ENCODE measurements around the gene ATP8A2.

ATP8A2 gene

GRCh38 chr13:25873242-25873612 lies 501.5 kb downstream of the ATP8A2 start:
- DNase-seq (ENCODE audit: extremely low read depth in 1 of 2, low read depth in 1 of 2): no peak

DNA sequence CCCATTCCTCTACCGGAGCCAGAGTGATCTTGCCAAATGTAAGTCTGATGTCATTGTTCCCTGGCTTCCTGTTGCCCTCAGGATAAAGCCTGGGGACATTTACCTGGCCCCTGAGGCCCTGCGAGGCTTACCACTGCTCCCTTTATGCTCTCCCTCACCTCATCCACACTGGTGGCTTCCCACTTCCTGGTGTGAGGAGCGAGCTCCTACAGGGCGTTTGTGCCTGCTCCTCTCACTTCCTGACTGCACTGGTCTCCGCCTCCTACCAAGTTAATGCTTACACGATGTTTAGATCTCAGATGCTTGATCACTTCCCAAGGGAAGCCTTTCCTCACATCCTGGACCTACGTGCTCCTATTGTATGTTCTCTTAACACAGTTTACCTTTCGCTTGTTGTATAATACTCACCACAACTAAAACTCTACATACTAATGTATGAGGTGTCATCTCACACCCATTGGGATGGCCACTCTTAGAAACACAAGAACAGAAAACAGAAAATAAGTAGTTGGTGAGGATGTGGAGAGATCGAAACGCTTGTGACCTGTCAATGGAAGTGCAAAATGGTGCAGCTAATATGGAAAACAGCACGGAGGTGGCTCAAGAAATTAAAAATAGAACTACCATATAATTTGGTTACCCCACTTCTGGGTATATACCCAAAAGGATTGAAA lies 502.4 kb downstream of the ATP8A2 start:
- DNase-seq (ENCODE audit: extremely low read depth in 1 of 2, low read depth in 1 of 2): no peak

GRCh38 chr13:25874907-25875306 lies 503.1 kb downstream of the ATP8A2 start:
- DNase-seq (ENCODE audit: extremely low read depth in 1 of 2, low read depth in 1 of 2): peak in 1 of 2 donors; percentile 29

DNA sequence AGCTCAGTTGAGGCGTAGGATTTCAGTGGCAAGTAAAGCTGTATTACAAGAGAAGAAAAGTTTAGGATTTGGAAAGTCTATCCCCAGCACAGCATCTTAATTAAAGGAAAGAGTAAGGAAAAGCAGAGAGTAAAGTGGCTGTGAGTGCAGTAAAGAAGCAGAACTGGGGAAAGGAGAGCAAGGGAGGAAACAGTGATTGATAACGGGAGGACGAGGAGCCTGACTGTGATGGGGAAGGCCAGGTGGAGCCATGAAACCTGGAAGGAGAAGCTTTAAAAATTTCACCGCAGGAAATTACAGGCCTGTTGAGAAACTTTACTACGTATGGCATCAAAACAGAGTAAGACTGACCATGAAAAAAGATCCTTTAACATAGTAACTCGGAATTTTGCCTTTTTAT lies 504.5 kb downstream of the ATP8A2 start:
- no peak for DNase-seq (ENCODE audit: extremely low read depth in 1 of 2, low read depth in 1 of 2)

GRCh38 chr13:25879466-25879865 lies 507.7 kb downstream of the ATP8A2 start:
- no peak for DNase-seq (ENCODE audit: extremely low read depth in 1 of 2, low read depth in 1 of 2)

GRCh38 chr13:25881136-25881926 lies 509.6 kb downstream of the ATP8A2 start:
- DNase-seq (ENCODE audit: extremely low read depth in 1 of 2, low read depth in 1 of 2): no peak

- DNase-seq (ENCODE audit: extremely low read depth in 1 of 2, low read depth in 1 of 2): no peak
Observed at GRCh38 chr13:25881971-25882451, 510.2 kb downstream of the ATP8A2 start.

GRCh38 chr13:25882466-25883357 lies 510.9 kb downstream of the ATP8A2 start:
- DNase-seq (ENCODE audit: extremely low read depth in 1 of 2, low read depth in 1 of 2): no peak

DNA sequence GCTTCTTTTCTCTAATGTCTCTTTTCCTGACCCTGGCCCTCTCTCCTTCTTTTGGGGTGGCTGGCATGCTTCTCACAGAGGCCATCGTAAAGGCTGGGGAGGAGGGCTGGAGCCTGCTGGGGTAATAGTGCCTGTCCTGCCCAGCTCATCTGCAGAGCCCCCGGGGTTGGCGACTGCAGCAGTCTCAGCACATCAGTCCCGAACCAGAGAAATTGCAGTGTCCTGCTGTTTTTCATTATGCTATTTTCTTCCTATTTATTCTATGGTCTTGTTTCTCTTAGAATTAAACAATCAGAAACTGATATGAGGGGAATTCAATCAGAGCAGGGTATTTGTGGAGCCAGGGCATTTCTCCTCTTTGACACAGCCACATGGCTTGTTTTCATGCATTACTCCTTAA lies 513.6 kb downstream of the ATP8A2 start:
- DNase-seq (ENCODE audit: extremely low read depth in 1 of 2, low read depth in 1 of 2): no peak

DNA sequence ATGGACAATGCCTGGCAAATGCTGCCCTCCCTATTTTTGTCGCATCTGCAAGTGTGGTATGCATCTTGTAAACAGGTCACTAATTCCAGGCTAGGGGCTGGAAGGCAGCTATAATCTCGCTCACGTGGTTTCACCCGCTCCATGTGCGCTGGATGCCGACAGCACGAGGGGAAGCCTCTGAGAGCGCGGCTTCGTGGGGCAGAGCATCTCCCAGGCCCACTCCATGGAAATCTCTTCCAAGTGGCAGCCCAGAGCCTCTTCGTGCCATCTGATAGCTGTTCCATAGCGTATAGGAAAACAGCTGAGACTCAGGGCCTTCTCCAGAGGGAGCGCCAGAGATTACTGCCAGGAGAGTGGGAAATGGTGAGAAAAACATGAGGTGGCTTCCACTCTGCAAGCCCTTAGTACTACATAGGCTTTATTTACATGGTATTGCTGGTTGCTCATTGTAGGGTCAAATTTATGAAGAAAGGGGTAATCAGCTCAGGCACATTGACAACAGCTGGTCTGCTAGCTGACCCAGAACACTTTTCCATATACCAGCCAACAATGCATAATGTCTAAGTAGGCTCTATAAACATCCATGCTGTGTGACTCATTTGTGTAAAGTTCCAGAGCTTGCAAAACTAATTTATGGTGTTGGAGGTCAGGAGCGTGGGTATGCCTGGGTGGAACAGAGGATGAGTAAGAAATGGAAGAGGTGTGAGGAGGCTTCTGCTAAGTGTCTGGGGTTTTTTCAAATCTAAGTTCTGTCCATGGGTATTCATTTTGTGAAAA lies 514.9 kb downstream of the ATP8A2 start:
- DNase-seq (ENCODE audit: extremely low read depth in 1 of 2, low read depth in 1 of 2): no peak

DNA sequence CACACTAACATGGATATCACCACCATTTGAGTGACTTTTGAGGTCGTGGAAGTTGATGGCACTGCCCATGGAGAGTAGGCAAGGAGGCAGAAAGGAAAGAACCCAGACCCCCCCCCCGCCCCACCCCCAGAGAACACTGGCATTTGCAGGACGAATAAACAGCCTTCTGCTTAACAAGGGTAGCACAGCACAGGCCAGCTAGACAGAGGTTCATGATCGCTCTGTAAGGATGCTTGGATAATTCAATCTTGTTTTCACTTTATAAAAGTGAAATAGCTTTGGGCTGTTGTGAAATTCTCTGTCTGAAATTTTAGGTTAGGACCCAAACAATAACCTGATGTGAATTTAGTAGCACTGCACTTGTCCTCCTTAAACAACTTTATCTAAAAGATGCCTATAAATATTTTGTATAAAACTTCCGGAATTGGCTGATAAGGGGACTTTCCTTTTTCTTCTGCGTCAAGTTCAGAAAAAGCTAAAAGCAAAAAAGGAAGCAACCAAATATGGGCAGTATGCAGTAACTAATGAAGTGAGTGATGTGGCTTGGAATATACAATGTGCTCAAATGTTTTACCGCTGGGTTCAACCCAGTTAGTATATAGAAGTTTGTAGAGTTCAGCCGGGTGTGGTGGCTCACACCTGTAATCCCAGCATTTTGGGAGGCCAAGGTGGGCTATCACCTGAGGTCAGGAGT lies 516.3 kb downstream of the ATP8A2 start:
- DNase-seq (ENCODE audit: extremely low read depth in 1 of 2, low read depth in 1 of 2): no peak

GRCh38 chr13:25890671-25891212 lies 519.0 kb downstream of the ATP8A2 start:
- DNase-seq (ENCODE audit: extremely low read depth in 1 of 2, low read depth in 1 of 2): no peak

DNA sequence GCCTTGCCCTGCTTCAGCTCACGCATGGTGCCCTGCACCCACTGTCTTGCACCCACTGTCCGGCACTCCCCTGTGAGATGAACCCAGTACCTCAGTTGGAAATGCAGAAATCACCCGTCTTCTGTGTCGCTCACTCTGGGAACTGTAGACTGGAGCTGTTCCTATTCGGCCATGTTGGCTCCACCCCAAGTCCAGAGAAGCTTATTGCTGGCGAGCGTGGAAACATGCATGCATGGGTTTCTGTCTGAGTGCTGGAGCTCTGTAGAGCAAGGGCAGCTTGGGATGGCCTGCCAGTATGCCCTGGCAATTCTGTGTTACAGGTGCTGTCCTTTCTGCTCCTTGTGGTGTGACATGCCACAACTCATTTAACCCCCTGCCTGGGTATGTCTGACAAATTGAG lies 527.2 kb downstream of the ATP8A2 start:
- DNase-seq (ENCODE audit: extremely low read depth in 1 of 2, low read depth in 1 of 2): no peak

DNA sequence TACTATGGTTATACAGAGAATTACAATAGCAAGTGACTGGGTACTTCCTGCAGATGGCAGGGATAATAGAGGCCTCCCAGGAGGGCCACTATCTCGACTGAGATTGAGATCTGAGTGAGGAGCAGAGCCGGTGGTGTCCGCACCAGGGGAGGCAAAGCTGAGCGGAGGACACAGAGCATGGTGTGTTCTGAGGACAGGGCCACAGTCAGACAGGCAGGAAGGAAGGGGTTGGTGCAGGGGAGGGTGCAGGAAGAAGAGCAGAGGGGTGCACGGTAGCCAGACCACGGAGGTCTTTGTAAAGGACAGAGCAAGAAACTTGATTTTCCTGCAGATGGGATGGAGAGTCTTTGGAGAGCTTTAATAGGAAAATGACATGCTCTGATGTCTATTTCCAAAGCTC lies 527.7 kb downstream of the ATP8A2 start:
- DNase-seq (ENCODE audit: extremely low read depth in 1 of 2, low read depth in 1 of 2): no peak

- no peak for DNase-seq (ENCODE audit: extremely low read depth in 1 of 2, low read depth in 1 of 2)
Observed at GRCh38 chr13:25899952-25900351, 528.2 kb downstream of the ATP8A2 start.

- DNase-seq (ENCODE audit: extremely low read depth in 1 of 2, low read depth in 1 of 2): no peak
Observed at GRCh38 chr13:25901460-25902376, 529.9 kb downstream of the ATP8A2 start.

DNA sequence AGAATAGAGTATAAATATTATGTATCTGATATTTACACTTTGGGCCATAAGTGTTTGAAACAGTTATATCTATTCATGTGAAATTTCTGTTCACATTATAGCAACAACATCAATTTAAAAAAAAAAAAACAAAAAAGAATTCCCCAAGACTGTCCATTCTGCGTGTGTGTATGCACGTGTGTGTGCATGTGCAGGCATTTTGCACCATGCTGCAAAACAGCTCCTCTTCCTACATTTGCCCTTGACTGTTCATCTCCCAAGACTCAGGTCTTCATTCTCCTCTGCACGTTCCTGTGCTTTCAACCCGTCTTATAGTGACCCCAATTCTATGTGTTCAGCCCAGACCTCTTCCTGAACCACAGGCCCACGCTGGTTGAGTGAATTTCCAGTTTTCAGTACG lies 530.7 kb downstream of the ATP8A2 start:
- DNase-seq (ENCODE audit: extremely low read depth in 1 of 2, low read depth in 1 of 2): no peak

GRCh38 chr13:25902891-25903341 lies 531.1 kb downstream of the ATP8A2 start:
- DNase-seq (ENCODE audit: extremely low read depth in 1 of 2, low read depth in 1 of 2): no peak

DNA sequence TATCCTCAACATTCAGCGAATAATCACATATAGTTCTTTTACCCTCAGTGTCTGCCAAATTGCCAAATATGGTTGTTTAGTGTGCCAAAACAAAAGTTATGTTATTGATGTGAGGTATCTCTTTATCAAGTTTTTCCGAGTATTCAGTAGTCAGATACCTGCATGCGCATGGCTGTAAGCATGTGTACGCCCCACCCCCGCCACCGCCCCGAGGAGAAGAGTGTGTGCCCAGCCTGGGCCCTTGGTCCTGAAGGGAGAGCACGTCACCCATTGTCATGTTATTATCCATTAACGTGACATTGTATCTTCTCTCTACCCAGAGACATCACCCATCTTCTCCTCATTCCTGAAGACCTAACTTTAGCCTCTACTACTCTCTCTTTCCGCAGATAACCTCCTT lies 533.1 kb downstream of the ATP8A2 start:
- DNase-seq (ENCODE audit: extremely low read depth in 1 of 2, low read depth in 1 of 2): no peak
